Tibial artery (tissue), 4 donors: ENCODE data around the gene PRSS33.

Source experiments
- DNase-seq, 2 donors: peaks; one replicate each; pipeline ENCODE4 v3.0.0-alpha.2; 2019
- H3K27ac ChIP-seq, 2 donors: fragments of 200-600 bp; sonication (generic) in 1 of 2; 1 replicate in 1 of 2; 2 replicates in 1 of 2; pipeline ENCODE4 v1.5.1; 2018 to 2019; ENCODE audit warnings: mild to moderate bottlenecking in 1 of 2
- H3K27me3 ChIP-seq, 2 donors: fragments of 200-600 bp; sonication (generic) in 1 of 2; one replicate each; pipeline versions ENCODE4 v1.5.1 to v1.6.0; 2016 to 2019
- H3K36me3 ChIP-seq, 3 donors: fragments of 200-600 bp; sonication (generic) in 2 of 3; one replicate each; pipeline ENCODE4 v1.5.1; 2016 to 2019; ENCODE audit warnings: mild to moderate bottlenecking in 2 of 3
- H3K4me1 ChIP-seq, 4 donors: fragments of 200-600 bp; sonication (generic) in 2 of 4; 1 replicate in 3 of 4; 2 replicates in 1 of 4; pipeline ENCODE4 v1.5.1; 2016 to 2019
- H3K4me3 ChIP-seq, 2 donors: fragments of 200-600 bp; sonication (generic) in 1 of 2; 1 replicate in 1 of 2; 2 replicates in 1 of 2; pipeline ENCODE4 v1.5.1; 2018 to 2019; ENCODE audit warnings: mild to moderate bottlenecking in 2 of 2
- H3K9me3 ChIP-seq, 3 donors: fragments of 200-600 bp; sonication (generic) in 1 of 3; one replicate each; pipeline ENCODE4 v1.5.1; 2016 to 2019
- intact Hi-C: fragments of 100-400 bp; cut with DNase I; formaldehyde crosslinking; loops from one replicate; pipeline ENCODE4 v1.15.0; 2023; ENCODE audit warnings: low total_unique reads
- TF ChIP-seq, protein P1 (sequence below), 2 experiments: fragments of 200-600 bp in 1 of 2; fragments of 450-650 bp in 1 of 2; IDR thresholded peaks; one replicate each; pipeline ENCODE4 v1.5.1; 2017 to 2019; ENCODE audit warnings: antibody characterized with exemption in 2 of 2, mild to moderate bottlenecking in 1 of 2, moderate library complexity in 1 of 2

The PRSS33 gene

DNA sequence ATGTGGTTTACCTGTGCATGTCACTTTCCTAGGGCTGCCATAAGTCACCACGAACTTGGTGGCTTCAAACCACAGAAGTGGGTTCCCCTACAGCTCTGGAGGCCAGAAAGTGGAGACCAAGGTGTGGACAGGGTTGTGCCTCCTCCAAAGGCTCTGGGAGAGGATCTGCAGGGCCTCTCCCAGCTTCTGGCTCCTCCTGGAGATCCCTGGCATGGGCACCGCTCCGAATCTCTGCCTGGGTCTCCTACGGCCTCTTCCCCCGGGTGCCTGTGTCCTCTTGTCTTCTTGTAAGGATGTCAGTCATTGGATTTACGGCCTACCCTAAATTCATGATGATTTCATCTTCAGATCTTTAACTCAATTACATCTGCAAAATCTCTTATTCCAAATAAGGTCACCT lies 37.4 kb downstream of the PRSS33 start:
- intact Hi-C loops, result no loop called here

DNA sequence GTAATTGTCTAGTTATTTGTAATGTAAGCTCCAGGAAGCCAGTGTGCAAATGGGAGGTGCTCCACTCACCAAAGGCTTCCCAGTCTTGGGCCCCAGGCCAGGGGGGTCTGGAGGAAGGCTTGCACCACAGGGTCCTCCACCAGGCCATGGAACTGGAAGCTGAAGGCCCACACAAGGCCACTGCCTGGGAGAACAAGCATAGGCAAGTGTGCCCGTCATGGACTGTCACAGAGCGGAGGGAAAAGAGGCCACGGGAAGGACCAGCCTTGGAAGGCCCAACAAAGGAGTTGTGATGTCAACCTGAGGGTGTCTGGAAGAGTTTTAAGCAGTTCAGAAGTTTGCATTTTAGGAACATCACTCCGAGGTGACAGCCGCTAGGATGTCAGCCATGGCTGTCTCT lies 37.9 kb downstream of the PRSS33 start:
- no peaks in the 10 kb centered on the region for H3K36me3 ChIP-seq
- no peak for DNase-seq
- H3K4me1 ChIP-seq, result peaks cover 0 to 17% (median 12%) of the 10 kb centered on the region in 4 donors
- H3K9me3 ChIP-seq, result no peaks in the 10 kb centered on the region
- intact Hi-C loops, result no loop called here
- TF ChIP-seq, protein P1, sequence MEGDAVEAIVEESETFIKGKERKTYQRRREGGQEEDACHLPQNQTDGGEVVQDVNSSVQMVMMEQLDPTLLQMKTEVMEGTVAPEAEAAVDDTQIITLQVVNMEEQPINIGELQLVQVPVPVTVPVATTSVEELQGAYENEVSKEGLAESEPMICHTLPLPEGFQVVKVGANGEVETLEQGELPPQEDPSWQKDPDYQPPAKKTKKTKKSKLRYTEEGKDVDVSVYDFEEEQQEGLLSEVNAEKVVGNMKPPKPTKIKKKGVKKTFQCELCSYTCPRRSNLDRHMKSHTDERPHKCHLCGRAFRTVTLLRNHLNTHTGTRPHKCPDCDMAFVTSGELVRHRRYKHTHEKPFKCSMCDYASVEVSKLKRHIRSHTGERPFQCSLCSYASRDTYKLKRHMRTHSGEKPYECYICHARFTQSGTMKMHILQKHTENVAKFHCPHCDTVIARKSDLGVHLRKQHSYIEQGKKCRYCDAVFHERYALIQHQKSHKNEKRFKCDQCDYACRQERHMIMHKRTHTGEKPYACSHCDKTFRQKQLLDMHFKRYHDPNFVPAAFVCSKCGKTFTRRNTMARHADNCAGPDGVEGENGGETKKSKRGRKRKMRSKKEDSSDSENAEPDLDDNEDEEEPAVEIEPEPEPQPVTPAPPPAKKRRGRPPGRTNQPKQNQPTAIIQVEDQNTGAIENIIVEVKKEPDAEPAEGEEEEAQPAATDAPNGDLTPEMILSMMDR (IDR thresholded peaks at IDR 0.05), result no peak
- no peaks in the 10 kb centered on the region for H3K27me3 ChIP-seq
- no peak overlapping the region for H3K4me3 ChIP-seq
- no peak overlapping the region for H3K27ac ChIP-seq

More for the DNA sequence above, 37.4 kb downstream of the PRSS33 start:
- TF ChIP-seq, protein P1 (IDR thresholded peaks at IDR 0.05), result no peak
- Histone ChIP-seq H3K9me3 (no peaks in the 10 kb centered on the region), H3K4me1 (peaks cover 0 to 22% (median 17%) of the 10 kb centered on the region in 4 donors), H3K27ac (no peak overlapping the region), H3K27me3 (no peaks in the 10 kb centered on the region), H3K36me3 (no peaks in the 10 kb centered on the region), H3K4me3 (no peak overlapping the region)
- DNase-seq, result no peak

DNA sequence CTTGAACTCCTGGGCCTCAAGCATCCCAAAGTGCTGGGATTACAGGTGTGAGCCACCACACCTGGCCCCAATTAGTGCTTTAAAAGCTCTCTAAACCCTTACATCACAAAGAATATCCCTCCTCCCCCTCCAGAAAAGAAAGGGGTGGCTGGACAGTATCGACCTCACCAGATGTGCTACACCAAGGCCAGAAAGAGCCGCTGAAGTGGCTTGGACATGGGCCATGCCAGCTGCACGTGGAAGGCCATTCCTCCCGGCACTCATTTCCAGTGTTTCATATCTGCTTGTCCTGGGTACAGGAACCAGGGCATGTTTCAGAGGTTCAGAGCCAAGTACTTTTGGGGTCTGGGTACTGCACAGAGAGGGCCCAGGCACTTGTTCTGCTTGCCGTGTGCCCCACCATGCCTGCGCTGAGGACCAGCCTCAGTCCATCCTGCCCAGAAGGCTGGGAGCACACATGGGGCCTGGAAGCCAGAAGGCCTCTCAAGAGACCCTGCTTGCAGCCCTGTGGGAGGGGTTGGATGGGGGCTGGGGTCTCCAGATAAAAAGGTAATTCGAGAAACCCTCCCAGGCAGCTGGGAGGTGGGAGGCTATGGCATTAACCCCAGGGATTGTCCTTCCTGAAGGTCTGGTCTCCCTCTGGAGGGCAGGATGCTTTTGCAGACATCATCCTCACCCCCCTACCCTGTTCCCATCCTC lies 38.5 kb downstream of the PRSS33 start:
- intact Hi-C loops, result no loop called here
- Histone ChIP-seq H3K36me3 (no peaks in the 10 kb centered on the region), H3K4me1 (peaks cover 0 to 12% (median 8%) of the 10 kb centered on the region in 4 donors), H3K27ac (no peak overlapping the region), H3K4me3 (no peak overlapping the region), H3K27me3 (no peaks in the 10 kb centered on the region), H3K9me3 (no peaks in the 10 kb centered on the region)
- TF ChIP-seq, protein P1 (IDR thresholded peaks at IDR 0.05), result no peak
- DNase-seq, result no peak

DNA sequence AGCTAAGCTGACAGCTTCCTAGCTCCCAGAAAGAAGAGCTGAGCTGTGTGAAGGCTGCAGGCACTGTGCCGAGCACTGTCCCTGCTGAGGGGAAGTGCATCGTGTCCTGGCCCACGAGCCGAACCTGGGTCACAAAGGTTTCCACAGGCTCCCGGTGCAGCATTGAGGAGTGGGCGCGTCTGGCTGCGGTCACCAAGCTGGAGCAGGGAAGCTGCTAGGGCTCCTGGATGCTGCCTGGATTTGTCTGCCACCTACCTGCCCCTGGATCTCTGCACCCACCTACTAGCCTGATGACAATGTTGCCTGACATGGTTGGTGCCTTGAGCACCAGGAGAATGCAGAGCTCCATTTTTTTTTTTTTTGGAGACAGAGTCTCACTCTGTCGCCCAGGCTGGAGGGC lies 41.4 kb downstream of the PRSS33 start:
- Histone ChIP-seq H3K27ac (no peak overlapping the region), H3K9me3 (no peaks in the 10 kb centered on the region), H3K4me3 (no peak overlapping the region), H3K4me1 (no peaks in the 10 kb centered on the region), H3K27me3 (peaks cover 0 to 14% of the 10 kb centered on the region in 2 donors), H3K36me3 (no peaks in the 10 kb centered on the region)
- intact Hi-C loops, result no loop called here
- DNase-seq, result no peak
- TF ChIP-seq, protein P1 (IDR thresholded peaks at IDR 0.05), result no peak

DNA sequence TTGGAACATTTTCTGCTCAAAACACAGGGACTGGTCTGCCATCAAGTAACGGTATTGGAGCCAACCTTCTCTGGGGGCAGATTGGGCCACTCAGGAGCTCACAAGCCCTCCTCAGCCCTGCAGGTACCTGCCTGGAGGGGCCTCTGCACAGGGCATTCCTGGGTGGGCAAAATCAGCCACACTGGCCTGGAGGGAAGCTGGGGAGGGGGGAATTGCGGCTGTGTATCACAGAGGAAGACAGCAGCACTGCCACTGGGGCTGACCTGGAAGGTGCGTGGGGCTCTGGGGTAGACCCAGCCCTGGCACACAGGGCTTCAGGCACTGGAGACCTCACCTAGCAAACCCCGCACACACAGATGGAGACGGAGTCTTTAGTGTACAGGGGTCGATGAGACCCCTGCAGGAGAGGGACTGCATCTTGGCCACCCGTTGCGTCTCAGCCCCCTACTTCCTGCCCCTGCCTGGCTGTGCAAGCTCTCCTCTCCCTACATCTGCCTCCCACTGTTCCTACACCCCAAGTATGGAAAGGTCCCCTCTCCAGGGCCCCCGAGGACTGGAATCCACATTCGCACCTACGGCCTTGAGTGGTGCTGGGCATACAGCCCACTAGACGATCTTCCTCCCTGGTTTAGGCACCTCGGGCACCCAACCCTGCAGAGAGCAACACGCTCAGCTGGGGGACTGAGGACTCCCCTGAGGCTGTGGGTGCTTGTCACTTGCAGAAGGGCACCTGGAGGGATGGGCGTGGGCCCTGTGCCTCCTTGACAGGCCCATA lies 42.1 kb downstream of the PRSS33 start:
- TF ChIP-seq, protein P1 (IDR thresholded peaks at IDR 0.05), result no peak
- H3K27ac ChIP-seq, result no peak overlapping the region
- H3K27me3 ChIP-seq, result peaks cover 0 to 19% of the 10 kb centered on the region in 2 donors
- H3K4me1 ChIP-seq, result no peaks in the 10 kb centered on the region
- H3K9me3 ChIP-seq, result no peaks in the 10 kb centered on the region
- no peaks in the 10 kb centered on the region for H3K36me3 ChIP-seq
- no peak for DNase-seq
- no peak overlapping the region for H3K4me3 ChIP-seq
- intact Hi-C loops, result no loop called here
